SK-N-SH (cell line): ENCODE measurements around the gene PCP2. TPM values are rescaled to one million over a fixed set of nuclear protein-coding genes. Genes with fewer than 3 reads are reported as not detected.

Experiments used
- CTCF ChIA-PET: fragments of 300-600, 350-600 bp; formaldehyde crosslinking; extraction: SDS; loops from one replicate; lab custom pipeline; 2021; lab: Yijun Ruan, JAX
- POLR2A ChIA-PET: fragments of 350-600 bp; sonication (Branson Sonifier 250); formaldehyde crosslinking; extraction: SDS; loops from one replicate; lab custom pipeline; 2020; ENCODE audit warnings: antibody characterized with exemption, inconsistent platforms; lab: Yijun Ruan, JAX
- DNase-seq: peaks from one replicate; pipeline ENCODE4 v3.0.0; 2012
- H2AFZ ChIP-seq: fragments of 200-600 bp; sonication (generic); 2 replicates; pipeline ENCODE4 v1.8.1; 2016; ENCODE audit warnings: antibody characterized with exemption, mild to moderate bottlenecking, low read depth
- H3F3A ChIP-seq: fragments of 200-600 bp; sonication (generic); replicated peaks from 2 replicates; pipeline ENCODE3; 2016; ENCODE audit warnings: antibody characterized with exemption, mild to moderate bottlenecking; ENCODE audit not compliant: insufficient read depth
- H3K27ac ChIP-seq, 2 experiments: fragments of 200-500 bp in 1 of 2; fragments of 200-600 bp in 1 of 2; sonication (Bioruptor generic) in 1 of 2; sonication (generic), shearing (Covaris generic) in 1 of 2; 2 replicates each; pipeline versions ENCODE4 v1.5.1 to v1.6.1; 2014 to 2016; ENCODE audit warnings: low read depth in 2 of 2, inconsistent platforms in 1 of 2, low read length in 1 of 2, mild to moderate bottlenecking in 1 of 2, mixed read lengths in 1 of 2
- H3K27me3 ChIP-seq: fragments of 200-600 bp; sonication (generic), shearing (Covaris generic); 2 replicates; pipeline ENCODE4 v1.6.1; 2016; ENCODE audit warnings: mixed run types; ENCODE audit not compliant: insufficient read depth
- H3K36me3 ChIP-seq, 2 experiments: fragments of 200-500 bp in 1 of 2; fragments of 200-600 bp in 1 of 2; sonication (Bioruptor generic) in 1 of 2; sonication (generic) in 1 of 2; replicated peaks in 1 of 2; 2 replicates each; pipeline versions ENCODE3 to v1.5.1; 2014 to 2016; ENCODE audit warnings: low read length in 1 of 2, mild to moderate bottlenecking in 1 of 2; ENCODE audit not compliant: insufficient read depth in 2 of 2, control insufficient read depth in 1 of 2
- H3K4me1 ChIP-seq, 2 experiments: fragments of 200-500 bp in 1 of 2; fragments of 200-600 bp in 1 of 2; sonication (Bioruptor generic) in 1 of 2; sonication (generic), shearing (Covaris generic) in 1 of 2; 2 replicates each; pipeline versions ENCODE4 v1.5.1 to v1.6.1; 2014 to 2016; ENCODE audit warnings: low read depth in 1 of 2, low read length in 1 of 2, mixed run types in 1 of 2; ENCODE audit not compliant: insufficient read depth in 2 of 2, control insufficient read depth in 1 of 2
- H3K4me2 ChIP-seq: fragments of 200-600 bp; sonication (generic), shearing (Covaris generic); 2 replicates; pipeline ENCODE4 v1.6.1; 2017; ENCODE audit warnings: mixed run types
- H3K4me3 ChIP-seq, 2 experiments: fragments of 200-500 bp in 1 of 2; fragments of 200-600 bp in 1 of 2; sonication (Bioruptor generic) in 1 of 2; sonication (generic), shearing (Covaris generic) in 1 of 2; 2 replicates each; pipeline versions ENCODE4 v1.5.1 to v1.8.1; 2014 to 2016; ENCODE audit warnings: low read depth in 2 of 2, inconsistent platforms in 1 of 2, low read length in 1 of 2, mild to moderate bottlenecking in 1 of 2, mixed read lengths in 1 of 2, moderate library complexity in 1 of 2
- H3K79me2 ChIP-seq: fragments of 200-600 bp; sonication (generic); 2 replicates; pipeline ENCODE4 v1.8.1; 2017; ENCODE audit warnings: mild to moderate bottlenecking; ENCODE audit not compliant: insufficient read depth
- H3K9ac ChIP-seq: fragments of 200-600 bp; sonication (generic); 2 replicates; pipeline ENCODE4 v1.6.1; 2017; ENCODE audit warnings: mixed run types
- H3K9me2 ChIP-seq: fragments of 200-600 bp; sonication (generic); 2 replicates; pipeline ENCODE4 v1.6.1; 2017; ENCODE audit warnings: mixed run types
- H3K9me3 ChIP-seq: fragments of 200-600 bp; sonication (generic); 2 replicates; pipeline ENCODE4 v1.6.1; 2017; ENCODE audit warnings: mixed run types, mild to moderate bottlenecking, moderate library complexity
- H4K20me1 ChIP-seq: fragments of 200-600 bp; sonication (generic); 2 replicates; pipeline ENCODE4 v1.6.1; 2017; ENCODE audit warnings: mild to moderate bottlenecking, mixed run types; ENCODE audit not compliant: insufficient read depth
- EZH2phosphoT487 ChIP-seq: fragments of 200-600 bp; sonication (generic); IDR thresholded peaks from 2 replicates; pipeline ENCODE4 v1.6.1; 2017; ENCODE audit warnings: low read depth, mixed run types, mild to moderate bottlenecking, antibody characterized with exemption, moderate library complexity, borderline replicate concordance
- FOXJ3 ChIP-seq: sonication (generic); formaldehyde crosslinking; IDR thresholded peaks from 2 replicates; pipeline ENCODE4 v1.5.1; 2020; ENCODE audit warnings: mild to moderate bottlenecking, missing genetic modification reagents
- IRF3 ChIP-seq: fragments of 150-350 bp; IDR thresholded peaks from 2 replicates; pipeline ENCODE4 v1.6.1; 2016; ENCODE audit warnings: mild to moderate bottlenecking, low read depth, low read length
- MAX ChIP-seq: IDR thresholded peaks from 2 replicates; pipeline ENCODE4 v1.4.0; 2012; ENCODE audit warnings: low read depth
- PBX3 ChIP-seq: IDR thresholded peaks from 2 replicates; pipeline ENCODE4; 2012
- RFX5 ChIP-seq: IDR thresholded peaks from 2 replicates; pipeline ENCODE4 v1.6.1; 2012; ENCODE audit warnings: mild to moderate bottlenecking, improper control_type of control experiment, low read length
- SIN3A ChIP-seq: IDR thresholded peaks from 2 replicates; pipeline ENCODE4 v1.6.1; 2012; ENCODE audit warnings: low read depth, mild to moderate bottlenecking, low read length, moderate library complexity, borderline replicate concordance
- SMC3 ChIP-seq: IDR thresholded peaks from 2 replicates; pipeline ENCODE4 v1.6.1; 2012; ENCODE audit warnings: low read depth, low read length, improper control_type of control experiment
- WGBS: methylation state at CpG from one replicate; pipeline ENCODE4 v1.1.6; 2017; ENCODE audit warnings: low lambda C conversion rate; 5-methylcytosine and 5-hydroxymethylcytosine counted together
- polyA plus RNA-seq, 3 experiments: library from polyadenylated mRNA; depleted of rRNA; stranded (reverse); fragments of >200 nt; gene quantifications; 2 replicates each; pipeline ENCODE4 v1.2.3, GENCODE V29; 2012

The PCP2 gene
- polyA plus RNA-seq, 1 of the 3 experiments (the other 2 are of a cell fraction) = not detected

- Histone ChIP-seq H3K9ac (no peak overlapping the region), H3K79me2 (no peaks in the 10 kb centered on the region), H3K4me3 (no peak overlapping the region), H3K9me3 (no peaks in the 10 kb centered on the region), H3K9me2 (no peaks in the 10 kb centered on the region), H3K27ac (no peak overlapping the region), H3K36me3 (peaks cover 0 to 6% of the 10 kb centered on the region in 2 experiments), H3K4me2 (no peak overlapping the region), H4K20me1 (no peaks in the 10 kb centered on the region), H2AFZ (no peak overlapping the region), H3F3A (peaks cover 4% of the 10 kb centered on the region), H3K27me3 (no peaks in the 10 kb centered on the region)
- POLR2A ChIA-PET = interaction anchor here (0.7 kb wide), 1 partner anchor 417 kb away, joined by 5 read pairs; no protein-coding TSS in a partner anchor
- WGBS = 81% methylated on average over 41 of the region's 59 CpGs
- DNase-seq = no peak
- TF ChIP-seq IRF3 = no peak
- TF ChIP-seq MAX = no peak
- TF ChIP-seq FOXJ3 (CRISPR knock-in tag) = no peak
- no peak for TF ChIP-seq RFX5
- no peak for TF ChIP-seq SIN3A
- no peak for TF ChIP-seq PBX3
- no peak for TF ChIP-seq SMC3
- TF ChIP-seq, all 33 proteins: peak for 0
- H3K4me1 ChIP-seq = peaks cover 0 to 35% of the 10 kb centered on the region in 2 experiments; a peak in 1 of 4 replicates
- CTCF ChIA-PET = interaction anchor here (1.0 kb wide), 1 partner anchor 47 kb away, joined by 3 read pairs; no protein-coding TSS in a partner anchor
Measured at GRCh38 chr19:7614859-7615741, 18.4 kb downstream of the PCP2 start.

- H3K4me1 ChIP-seq = peaks cover 0 to 10% of the 10 kb centered on the region in 2 experiments; a peak in 1 of 4 replicates
- H3K27ac ChIP-seq = no peak overlapping the region
- H3K4me2 ChIP-seq = no peak overlapping the region
- H3K36me3 ChIP-seq = no peaks in the 10 kb centered on the region
- H2AFZ ChIP-seq = no peak overlapping the region
- no peak overlapping the region for H3K9ac ChIP-seq
- TF ChIP-seq EZH2phosphoT487 = no peak
- TF ChIP-seq, all 33 proteins: peak for 0
- H3K4me3 ChIP-seq = no peak overlapping the region
- H3K9me2 ChIP-seq = no peaks in the 10 kb centered on the region
- H3K27me3 ChIP-seq = no peaks in the 10 kb centered on the region
- WGBS = 82% methylated on average over 46 of the region's 81 CpGs
- no peak for DNase-seq
- H3K79me2 ChIP-seq = no peaks in the 10 kb centered on the region
- H3K9me3 ChIP-seq = no peaks in the 10 kb centered on the region
- ChIA-PET CTCF (interaction anchor here (1.4 kb wide), 1 partner anchor 44 kb away, joined by 3 read pairs; no protein-coding TSS in a partner anchor), POLR2A (interaction anchor here (1.2 kb wide), 1 partner anchor 16 kb away, joined by 3 read pairs; no protein-coding TSS in a partner anchor)
- H3F3A ChIP-seq = no peaks in the 10 kb centered on the region
- H4K20me1 ChIP-seq = no peaks in the 10 kb centered on the region
Measured at GRCh38 chr19:7612282-7613274, 20.9 kb downstream of the PCP2 start.
